ENCODE measurements around the gene WFDC6.

WFDC6 gene

GRCh38 chr20:45515147-45515913, 24.0 kb downstream of the WFDC6 start, which contains the start of gene SPINT3:
Gene SPINT3, minus strand, starts transcription at chr20:45515622. Its CDS starts 14 bp downstream, at chr20:45515608.
- no peak for DNase-seq (ENCODE audit: low read depth)

GRCh38 chr20:45510242-45510862, 28.9 kb downstream of the WFDC6 start:
- DNase-seq (ENCODE audit: low read depth), result no peak

GRCh38 chr20:45509091-45509490, 30.2 kb downstream of the WFDC6 start:
- no peak for DNase-seq (ENCODE audit: low read depth)

- no peak for DNase-seq (ENCODE audit: low read depth)
Measured at GRCh38 chr20:45508068-45508886, 31.0 kb downstream of the WFDC6 start.

GRCh38 chr20:45507011-45507820, 32.1 kb downstream of the WFDC6 start:
- no peak for DNase-seq (ENCODE audit: low read depth)

GRCh38 chr20:45506398-45506797, 32.9 kb downstream of the WFDC6 start:
- DNase-seq (ENCODE audit: low read depth), result no peak

GRCh38 chr20:45503403-45503802, 35.9 kb downstream of the WFDC6 start:
- no peak for DNase-seq (ENCODE audit: low read depth)

- DNase-seq (ENCODE audit: low read depth), result no peak
Measured at GRCh38 chr20:45502561-45502960, 36.7 kb downstream of the WFDC6 start.

GRCh38 chr20:45501600-45501999, 37.7 kb downstream of the WFDC6 start:
- DNase-seq (ENCODE audit: low read depth), result no peak

GRCh38 chr20:45500022-45500421, 39.3 kb downstream of the WFDC6 start:
- no peak for DNase-seq (ENCODE audit: low read depth)

GRCh38 chr20:45497971-45498494, 41.2 kb downstream of the WFDC6 start:
- no peak for DNase-seq (ENCODE audit: low read depth)

- no peak for DNase-seq (ENCODE audit: low read depth)
Measured at GRCh38 chr20:45496166-45496565, 43.1 kb downstream of the WFDC6 start.

GRCh38 chr20:45495501-45495941, 43.8 kb downstream of the WFDC6 start:
- no peak for DNase-seq (ENCODE audit: low read depth)

GRCh38 chr20:45489083-45489531, 50.2 kb downstream of the WFDC6 start:
- no peak for DNase-seq (ENCODE audit: low read depth)

GRCh38 chr20:45487231-45487635, 52.0 kb downstream of the WFDC6 start:
- DNase-seq (ENCODE audit: low read depth), result no peak

GRCh38 chr20:45485388-45485787, 53.9 kb downstream of the WFDC6 start:
- no peak for DNase-seq (ENCODE audit: low read depth)

- DNase-seq (ENCODE audit: low read depth), result no peak
Measured at GRCh38 chr20:45484676-45485075, 54.6 kb downstream of the WFDC6 start.

All from non-pigmented ciliary epithelial cell (primary cell).